HEK293 (cell line): ENCODE measurements around the gene DGKG.

Experiments used
- CTCF ChIP-seq: fragments of 450-650 bp; formaldehyde crosslinking; IDR thresholded peaks from 2 replicates; pipeline ENCODE4 v1.5.1; 2016; ENCODE audit warnings: missing biosample characterization, missing genetic modification characterization
- SP2 ChIP-seq: fragments of 450-650 bp; formaldehyde crosslinking; IDR thresholded peaks from 2 replicates; pipeline ENCODE4 v1.5.1; 2016; ENCODE audit warnings: missing biosample characterization, missing genetic modification characterization
- TCF7L2 ChIP-seq: IDR thresholded peaks from 2 replicates; pipeline ENCODE4 v1.6.1; 2011; ENCODE audit warnings: low read depth, mild to moderate bottlenecking, inconsistent platforms, low read length, moderate library complexity, borderline replicate concordance
- ZBTB7A ChIP-seq: fragments of 450-650 bp; formaldehyde crosslinking; IDR thresholded peaks from 2 replicates; pipeline ENCODE4 v1.5.1; 2016; ENCODE audit warnings: low read depth, missing biosample characterization, missing genetic modification characterization
- ZFP37 ChIP-seq: fragments of 450-650 bp; formaldehyde crosslinking; IDR thresholded peaks from 2 replicates; pipeline ENCODE4 v1.5.1; 2016; ENCODE audit warnings: missing biosample characterization, missing genetic modification characterization
- ZNF169 ChIP-seq: fragments of 450-650 bp; formaldehyde crosslinking; IDR thresholded peaks from 2 replicates; pipeline ENCODE4 v1.5.1; 2016; ENCODE audit warnings: missing biosample characterization, missing genetic modification characterization
- ZNF266 ChIP-seq: fragments of 450-650 bp; formaldehyde crosslinking; IDR thresholded peaks from 2 replicates; pipeline ENCODE4 v1.5.1; 2016; ENCODE audit warnings: missing biosample characterization, missing genetic modification characterization, low read depth
- ZNF398 ChIP-seq: fragments of 450-650 bp; formaldehyde crosslinking; IDR thresholded peaks from 2 replicates; pipeline ENCODE4 v1.5.1; 2017; ENCODE audit warnings: missing biosample characterization, missing genetic modification characterization
- ZNF639 ChIP-seq: fragments of 450-650 bp; formaldehyde crosslinking; IDR thresholded peaks from 2 replicates; pipeline ENCODE4 v1.5.1; 2016; ENCODE audit warnings: missing biosample characterization, missing genetic modification characterization
- ZNF704 ChIP-seq: fragments of 450-650 bp; formaldehyde crosslinking; IDR thresholded peaks from 2 replicates; pipeline ENCODE4 v1.5.1; 2016; ENCODE audit warnings: missing biosample characterization, missing genetic modification characterization
- TF ChIP-seq, protein P1 (sequence below): fragments of 450-650 bp; formaldehyde crosslinking; IDR thresholded peaks from 2 replicates; pipeline ENCODE4 v1.5.1; 2016; ENCODE audit warnings: missing biosample characterization, missing genetic modification characterization

DNA sequence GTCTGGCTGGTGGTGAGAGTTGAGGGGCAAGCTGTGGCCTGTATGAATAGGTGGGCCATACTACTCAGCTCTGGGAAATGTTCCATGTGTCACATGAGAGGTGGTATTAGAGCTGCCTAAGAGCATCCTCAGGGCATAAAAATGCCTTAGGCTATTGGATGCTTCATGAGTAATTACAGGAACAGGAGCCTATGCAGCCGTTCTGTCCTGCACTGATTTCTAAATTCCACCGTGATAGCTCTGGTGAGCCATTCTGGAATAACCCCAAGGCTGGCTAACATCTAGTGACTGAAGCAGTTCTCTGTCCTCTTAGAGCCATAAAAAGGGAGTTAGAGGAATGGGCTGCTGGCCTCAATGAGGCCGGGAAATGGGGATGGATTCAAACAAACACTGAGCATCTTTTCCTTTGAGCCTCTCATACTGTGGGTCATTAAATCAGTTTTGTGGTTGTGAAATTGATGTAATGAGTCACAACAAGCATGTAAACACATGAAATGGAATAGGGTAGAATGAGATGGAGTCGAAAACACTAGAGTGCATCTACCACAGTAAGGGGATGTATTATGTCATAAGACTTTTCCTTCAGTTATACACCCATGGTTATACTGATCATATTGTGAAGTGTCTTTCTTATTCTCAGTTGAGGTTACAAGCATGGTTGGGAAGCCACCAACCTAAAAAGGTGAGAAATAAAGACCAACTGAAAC, 41.0 kb downstream of the DGKG start:
- TF ChIP-seq CTCF, result no peak
- TF ChIP-seq ZNF398 (tag by site-specific recombination), result no peak
- no peak for TF ChIP-seq ZNF704 (tag by site-specific recombination)
- no peak for TF ChIP-seq ZBTB7A
- TF ChIP-seq TCF7L2, result no peak
- no peak for TF ChIP-seq ZFP37
- no peak for TF ChIP-seq ZNF639 (tag by site-specific recombination)
- no peak for TF ChIP-seq SP2 (tag by site-specific recombination)
- TF ChIP-seq ZNF169 (tag by site-specific recombination), result no peak
- TF ChIP-seq, protein P1, sequence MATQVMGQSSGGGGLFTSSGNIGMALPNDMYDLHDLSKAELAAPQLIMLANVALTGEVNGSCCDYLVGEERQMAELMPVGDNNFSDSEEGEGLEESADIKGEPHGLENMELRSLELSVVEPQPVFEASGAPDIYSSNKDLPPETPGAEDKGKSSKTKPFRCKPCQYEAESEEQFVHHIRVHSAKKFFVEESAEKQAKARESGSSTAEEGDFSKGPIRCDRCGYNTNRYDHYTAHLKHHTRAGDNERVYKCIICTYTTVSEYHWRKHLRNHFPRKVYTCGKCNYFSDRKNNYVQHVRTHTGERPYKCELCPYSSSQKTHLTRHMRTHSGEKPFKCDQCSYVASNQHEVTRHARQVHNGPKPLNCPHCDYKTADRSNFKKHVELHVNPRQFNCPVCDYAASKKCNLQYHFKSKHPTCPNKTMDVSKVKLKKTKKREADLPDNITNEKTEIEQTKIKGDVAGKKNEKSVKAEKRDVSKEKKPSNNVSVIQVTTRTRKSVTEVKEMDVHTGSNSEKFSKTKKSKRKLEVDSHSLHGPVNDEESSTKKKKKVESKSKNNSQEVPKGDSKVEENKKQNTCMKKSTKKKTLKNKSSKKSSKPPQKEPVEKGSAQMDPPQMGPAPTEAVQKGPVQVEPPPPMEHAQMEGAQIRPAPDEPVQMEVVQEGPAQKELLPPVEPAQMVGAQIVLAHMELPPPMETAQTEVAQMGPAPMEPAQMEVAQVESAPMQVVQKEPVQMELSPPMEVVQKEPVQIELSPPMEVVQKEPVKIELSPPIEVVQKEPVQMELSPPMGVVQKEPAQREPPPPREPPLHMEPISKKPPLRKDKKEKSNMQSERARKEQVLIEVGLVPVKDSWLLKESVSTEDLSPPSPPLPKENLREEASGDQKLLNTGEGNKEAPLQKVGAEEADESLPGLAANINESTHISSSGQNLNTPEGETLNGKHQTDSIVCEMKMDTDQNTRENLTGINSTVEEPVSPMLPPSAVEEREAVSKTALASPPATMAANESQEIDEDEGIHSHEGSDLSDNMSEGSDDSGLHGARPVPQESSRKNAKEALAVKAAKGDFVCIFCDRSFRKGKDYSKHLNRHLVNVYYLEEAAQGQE (tag by site-specific recombination), result no peak
- no peak for TF ChIP-seq ZNF266 (tag by site-specific recombination)
